Measurements from ENCODE around the gene SH3BGR. TPM values are rescaled to one million over a fixed set of nuclear protein-coding genes. Genes with fewer than 3 reads are reported as not detected.

SH3BGR gene
- total RNA-seq, 2 donors from 2014 or later, result 18.8 to 22.4 TPM

- no peak for TF ChIP-seq CTCF (conservative IDR thresholded peaks at IDR 0.05)
- Histone ChIP-seq H3K36me3 (ENCODE audit: control insufficient read depth, insufficient read depth, low read length) (no peaks in the 10 kb centered on the region), H3K4me3 (ENCODE audit: low read length) (peak overlapping the region; percentile 62), H3K27ac (ENCODE audit: low read depth, low read length) (peak overlapping the region; percentile 25), H3K27me3 (ENCODE audit: control insufficient read depth, insufficient read depth, low read length, poor library complexity, severe bottlenecking) (no peaks in the 10 kb centered on the region), H3K9me3 (ENCODE audit: control insufficient read depth, low read length) (peaks cover 2% of the 10 kb centered on the region), H3K9ac (ENCODE audit: extremely low read depth, low read length, poor library complexity, severe bottlenecking) (no peak overlapping the region), H3K4me1 (ENCODE audit: control insufficient read depth, insufficient read depth, low read length) (peaks cover 13% of the 10 kb centered on the region)
- Mint-ChIP-seq H3K27me3 (ENCODE audit: insufficient read depth) (no peaks in the 10 kb centered on the region), H3K36me3 (ENCODE audit: low read depth) (no peaks in the 10 kb centered on the region), H3K27ac (no peak overlapping the region), H3K9me3 (no peaks in the 10 kb centered on the region), H3K4me1 (peaks cover 48% of the 10 kb centered on the region), H3K4me3 (peak overlapping the region; percentile 26)
- WGBS, 2 experiments (ENCODE audit: insufficient coverage in 1 of 2, insufficient read length in 1 of 2), result 90 to 93% methylated on average over 6 of the region's 6 CpGs
- DNase-seq, result no peak
These were observed 1.2 kb downstream of the SH3BGR start for GRCh38 chr21:39452970-39453342.

- H3K9me3 ChIP-seq (ENCODE audit: control insufficient read depth, low read length), result no peaks in the 10 kb centered on the region
- no peak for TF ChIP-seq CTCF (conservative IDR thresholded peaks at IDR 0.05)
- H3K27ac ChIP-seq (ENCODE audit: low read depth, low read length), result no peak overlapping the region
- no peaks in the 10 kb centered on the region for H3K27me3 Mint-ChIP-seq (ENCODE audit: insufficient read depth)
- no peaks in the 10 kb centered on the region for H3K36me3 Mint-ChIP-seq (ENCODE audit: low read depth)
- H3K27me3 ChIP-seq (ENCODE audit: control insufficient read depth, insufficient read depth, low read length, poor library complexity, severe bottlenecking), result no peaks in the 10 kb centered on the region
- no peaks in the 10 kb centered on the region for H3K36me3 ChIP-seq (ENCODE audit: control insufficient read depth, insufficient read depth, low read length)
- no peak overlapping the region for H3K27ac Mint-ChIP-seq
- DNase-seq, result no peak
- H3K9ac ChIP-seq (ENCODE audit: extremely low read depth, low read length, poor library complexity, severe bottlenecking), result no peak overlapping the region
- peaks cover 13% of the 10 kb centered on the region for H3K4me1 ChIP-seq (ENCODE audit: control insufficient read depth, insufficient read depth, low read length)
- peaks cover 48% of the 10 kb centered on the region for H3K4me1 Mint-ChIP-seq
- WGBS, 2 experiments (ENCODE audit: insufficient coverage in 1 of 2, insufficient read length in 1 of 2), result 80 to 100% methylated on average over 1 to 3 of the region's 4 CpGs
- no peaks in the 10 kb centered on the region for H3K9me3 Mint-ChIP-seq
- H3K4me3 Mint-ChIP-seq, result no peak overlapping the region
- no peak overlapping the region for H3K4me3 ChIP-seq (ENCODE audit: low read length)
These were observed 1.9 kb downstream of the SH3BGR start for GRCh38 chr21:39453571-39454179.

GRCh38 chr21:39454949-39455668, 3.3 kb downstream of the SH3BGR start:
- Histone ChIP-seq H3K9ac (ENCODE audit: extremely low read depth, low read length, poor library complexity, severe bottlenecking) (no peak overlapping the region), H3K36me3 (ENCODE audit: control insufficient read depth, insufficient read depth, low read length) (no peaks in the 10 kb centered on the region), H3K4me1 (ENCODE audit: control insufficient read depth, insufficient read depth, low read length) (peaks cover 11% of the 10 kb centered on the region), H3K9me3 (ENCODE audit: control insufficient read depth, low read length) (no peaks in the 10 kb centered on the region), H3K4me3 (ENCODE audit: low read length) (no peak overlapping the region), H3K27ac (ENCODE audit: low read depth, low read length) (no peak overlapping the region), H3K27me3 (ENCODE audit: control insufficient read depth, insufficient read depth, low read length, poor library complexity, severe bottlenecking) (no peaks in the 10 kb centered on the region)
- no peaks in the 10 kb centered on the region for H3K36me3 Mint-ChIP-seq (ENCODE audit: low read depth)
- TF ChIP-seq CTCF (conservative IDR thresholded peaks at IDR 0.05), result no peak
- H3K4me3 Mint-ChIP-seq, result no peak overlapping the region
- DNase-seq, result no peak
- peaks cover 35% of the 10 kb centered on the region for H3K4me1 Mint-ChIP-seq
- no peaks in the 10 kb centered on the region for H3K9me3 Mint-ChIP-seq
- no peaks in the 10 kb centered on the region for H3K27me3 Mint-ChIP-seq (ENCODE audit: insufficient read depth)
- peak overlapping the region; percentile 13 for H3K27ac Mint-ChIP-seq
- WGBS, 2 experiments (ENCODE audit: insufficient coverage in 1 of 2, insufficient read length in 1 of 2), result 75 to 100% methylated on average over 4 to 6 of the region's 6 CpGs
